PC-9 (cell line): ENCODE measurements around the gene CUZD1.

Source experiments
- CTCF ChIP-seq: fragments of 200-600 bp; sonication (generic); conservative IDR thresholded peaks from 2 replicates; pipeline ENCODE4 v1.6.1; 2017; ENCODE audit warnings: mixed run types, antibody characterized with exemption, mild to moderate bottlenecking, moderate library complexity
- EZH2 ChIP-seq: fragments of 200-600 bp; sonication (generic); IDR thresholded peaks from 2 replicates; pipeline ENCODE4 v1.8.0; 2017; ENCODE audit warnings: antibody characterized with exemption, low read depth

- TF ChIP-seq CTCF (no peak), EZH2 (no peak)
Measured at GRCh38 chr10:122847782-122848604, 2.3 kb upstream of the CUZD1 start.
